Right lobe of liver (tissue), 4 donors: ENCODE data around the gene ETF1.

Experiments used
- CTCF ChIP-seq, 4 donors: fragments of 200-600 bp in 3 of 4; fragments of 450-650 bp in 1 of 4; IDR thresholded peaks; one replicate each; pipeline versions ENCODE4 v1.5.1 to v1.8.0; 2016 to 2022; ENCODE audit warnings: antibody characterized with exemption in 4 of 4, mild to moderate bottlenecking in 2 of 4
- POLR2A ChIP-seq: fragments of 450-650 bp; IDR thresholded peaks from one replicate; pipeline ENCODE4 v1.6.1; 2017; ENCODE audit warnings: antibody characterized with exemption, mild to moderate bottlenecking
- donor health status: DM: no; HTN: no; CAD: no.
- donor health status: DM: no; HTN: no; CAD: no.
- donor health status: DM: no; HTN: yes; CAD: no.

GRCh38 chr5:138541511-138542179, 1.4 kb downstream of the ETF1 start:
- TF ChIP-seq CTCF (IDR thresholded peaks at IDR 0.05) (no peak), POLR2A (no peak)
